WTC11 (cell line): ENCODE measurements around the gene MEX3D. TPM values are rescaled to one million over a fixed set of nuclear protein-coding genes. Genes with fewer than 3 reads are reported as not detected.
A peak's percentile ranks its signal among the peaks of the same experiment; 100 is the strongest.

Source experiments
- ATAC-seq: fragments of 200-7000 bp; cut with Tn5 transposase; 2 replicates; pipeline ENCODE4 v1.10.0; 2021; ENCODE audit warnings: mild to moderate bottlenecking, moderate library complexity
- CTCF ChIA-PET: fragments of 300-600 bp; sonication (Branson Sonifier 250); formaldehyde crosslinking; loops from one replicate; lab custom pipeline; 2021; ENCODE audit warnings: antibody characterized with exemption; lab: Charles Lee
- POLR2A ChIA-PET: fragments of 350-600 bp; sonication (Branson Sonifier 250); formaldehyde crosslinking; loops from one replicate; lab custom pipeline; 2021; ENCODE audit warnings: antibody characterized with exemption; lab: Charles Lee
- DNase-seq: peaks from one replicate; pipeline ENCODE4 v3.0.0; 2021; ENCODE audit warnings: low spot score
- H3K27ac Mint-ChIP-seq: 2 replicates; pipeline ENCODE4 v1.8.0; 2021; ENCODE audit warnings: mixed read lengths
- H3K27me3 Mint-ChIP-seq: 2 replicates; pipeline ENCODE4 v1.8.0; 2021; ENCODE audit warnings: low read depth, mild to moderate bottlenecking, moderate library complexity, mixed read lengths
- H3K36me3 Mint-ChIP-seq: 2 replicates; pipeline ENCODE4 v1.8.0; 2021; ENCODE audit warnings: mixed read lengths
- H3K4me1 Mint-ChIP-seq: 2 replicates; pipeline ENCODE4 v1.8.0; 2022; ENCODE audit warnings: mixed read lengths
- H3K4me3 Mint-ChIP-seq: 2 replicates; pipeline ENCODE4 v1.8.0; 2021; ENCODE audit warnings: mild to moderate bottlenecking, moderate library complexity, mixed read lengths
- H3K9me3 Mint-ChIP-seq: 2 replicates; pipeline ENCODE4 v1.8.0; 2021; ENCODE audit warnings: mixed read lengths
- ATF1 ChIP-seq: sonication (generic); formaldehyde crosslinking; IDR thresholded peaks from 2 replicates; pipeline ENCODE4 v1.8.1; 2023; ENCODE audit warnings: mild to moderate bottlenecking, moderate library complexity, missing genetic modification reagents
- JAZF1 ChIP-seq: fragments of 250-450 bp; sonication (Bioruptor Pico); IDR thresholded peaks from 2 replicates; pipeline ENCODE4 v1.9.0; 2021; ENCODE audit warnings: moderate library complexity, mild to moderate bottlenecking, inconsistent platforms
- JUN ChIP-seq: sonication (generic); formaldehyde crosslinking; IDR thresholded peaks from 2 replicates; pipeline ENCODE4 v1.8.0; 2023; ENCODE audit warnings: mild to moderate bottlenecking, missing genetic modification reagents
- NFE2L1 ChIP-seq: sonication (generic); formaldehyde crosslinking; IDR thresholded peaks from 2 replicates; pipeline ENCODE4 v1.8.1; 2023; ENCODE audit warnings: missing genetic modification reagents
- NFYB ChIP-seq: sonication (generic); formaldehyde crosslinking; conservative IDR thresholded peaks from 2 replicates; pipeline ENCODE4 v1.8.0; 2022; ENCODE audit warnings: low read depth, missing genetic modification reagents
- PRRX2 ChIP-seq: fragments of 250-450 bp; sonication (Bioruptor Pico); IDR thresholded peaks from 2 replicates; pipeline ENCODE4 v1.8.0; 2021; ENCODE audit warnings: mild to moderate bottlenecking
- RELA ChIP-seq: sonication (generic); formaldehyde crosslinking; IDR thresholded peaks from 2 replicates; pipeline ENCODE4 v1.8.1; 2022; ENCODE audit warnings: missing genetic modification reagents, mild to moderate bottlenecking, borderline replicate concordance
- RORB ChIP-seq: fragments of 250-450 bp; sonication (Bioruptor Pico); IDR thresholded peaks from 2 replicates; pipeline ENCODE4 v1.9.0; 2021; ENCODE audit warnings: mild to moderate bottlenecking
- SMAD4 ChIP-seq: sonication (generic); formaldehyde crosslinking; IDR thresholded peaks from 2 replicates; pipeline ENCODE4 v1.8.0; 2022; ENCODE audit warnings: mild to moderate bottlenecking, missing genetic modification reagents
- SP1 ChIP-seq: sonication (generic); formaldehyde crosslinking; conservative IDR thresholded peaks from 2 replicates; pipeline ENCODE4 v1.8.1; 2022; ENCODE audit warnings: missing genetic modification reagents
- STAT6 ChIP-seq: sonication (generic); formaldehyde crosslinking; conservative IDR thresholded peaks from 2 replicates; pipeline ENCODE4 v1.8.1; 2023; ENCODE audit warnings: mild to moderate bottlenecking, low read depth, missing genetic modification reagents, moderate library complexity
- TEAD1 ChIP-seq: sonication (generic); formaldehyde crosslinking; IDR thresholded peaks from 2 replicates; pipeline ENCODE4 v1.8.0; 2022; ENCODE audit warnings: mild to moderate bottlenecking, missing genetic modification reagents
- ZBTB21 ChIP-seq: sonication (generic); formaldehyde crosslinking; IDR thresholded peaks from 2 replicates; pipeline ENCODE4 v1.8.1; 2023; ENCODE audit warnings: mild to moderate bottlenecking, missing genetic modification reagents, borderline replicate concordance
- ZNF263 ChIP-seq: sonication (generic); formaldehyde crosslinking; IDR thresholded peaks from 2 replicates; pipeline ENCODE4 v1.8.1; 2022; ENCODE audit warnings: low read depth, mild to moderate bottlenecking, moderate library complexity, missing genetic modification reagents
- ZNF317 ChIP-seq: sonication (generic); formaldehyde crosslinking; IDR thresholded peaks from 2 replicates; pipeline ENCODE4 v1.8.1; 2023; ENCODE audit warnings: low read depth, mild to moderate bottlenecking, moderate library complexity, missing genetic modification reagents, borderline replicate concordance
- total RNA-seq: library from RNA; stranded (reverse); gene quantifications from 3 replicates; pipeline ENCODE4 v1.2.3, GENCODE V29; 2021
- TF ChIP-seq, protein P1 (sequence below): sonication (generic); formaldehyde crosslinking; IDR thresholded peaks from 2 replicates; pipeline ENCODE4 v1.8.0; 2022; ENCODE audit warnings: mild to moderate bottlenecking, missing genetic modification reagents
- TF ChIP-seq, protein P2 (sequence below): fragments of 250-450 bp; sonication (Bioruptor Pico); conservative IDR thresholded peaks from 2 replicates; pipeline ENCODE4 v1.9.0; 2021; ENCODE audit warnings: mild to moderate bottlenecking
- TF ChIP-seq, protein P3 (sequence below): fragments of 200-600 bp; IDR thresholded peaks from 2 replicates; pipeline ENCODE4 v1.8.0; 2022; ENCODE audit warnings: antibody characterized with exemption

The MEX3D gene
- total RNA-seq, 1 experiment from 2014 or later = 69.5 TPM

DNA sequence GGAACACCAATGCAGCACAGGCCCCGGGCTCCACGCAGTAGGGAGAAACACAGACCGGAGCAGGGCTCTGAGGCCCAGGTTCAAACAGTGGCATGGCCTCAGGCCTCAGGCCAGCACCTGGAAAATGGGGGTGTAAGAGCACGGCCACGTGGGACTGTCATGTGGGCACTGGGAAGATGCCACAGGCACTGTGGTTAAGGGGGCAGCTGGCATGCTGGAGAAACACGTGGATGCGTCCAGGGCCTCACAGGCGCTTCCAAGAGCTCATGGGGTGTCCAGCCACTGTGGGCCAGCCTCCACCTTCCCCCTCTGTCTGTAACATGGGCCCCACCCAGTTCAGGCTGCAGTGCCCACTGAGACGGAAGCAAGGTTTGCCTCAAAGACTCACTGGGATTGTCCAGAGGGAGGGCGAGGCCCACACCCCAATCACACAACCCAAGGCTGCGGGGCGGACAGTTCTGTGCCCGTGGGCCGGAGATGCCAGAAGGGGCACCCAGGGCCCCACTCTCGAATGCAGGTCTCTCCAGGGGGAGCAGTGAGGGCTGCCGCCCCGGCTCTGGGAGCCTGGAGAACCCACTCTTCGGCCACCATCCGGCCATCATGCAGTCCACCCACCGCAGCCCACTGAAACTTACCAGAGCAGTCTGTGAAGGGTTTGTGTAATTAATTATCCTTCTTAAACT, 30.8 kb upstream of the MEX3D start:
- H3K27me3 Mint-ChIP-seq = no peaks in the 10 kb centered on the region
- DNase-seq (no peak), ATAC-seq (no peak)
- no peak overlapping the region for H3K4me3 Mint-ChIP-seq
- peaks cover 25% of the 10 kb centered on the region for H3K36me3 Mint-ChIP-seq
- ChIA-PET POLR2A (no interaction called here), CTCF (interaction anchor here (1.6 kb wide), 1 partner anchor 53 kb away, joined by 9 read pairs; no protein-coding TSS in a partner anchor)
- no peaks in the 10 kb centered on the region for H3K9me3 Mint-ChIP-seq
- TF ChIP-seq PRRX2 (CRISPR knock-in tag) (no peak), RELA (CRISPR knock-in tag) (no peak), NFE2L1 (CRISPR knock-in tag) (no peak), ZNF263 (CRISPR knock-in tag) (no peak), JAZF1 (CRISPR knock-in tag) (no peak), ATF1 (CRISPR knock-in tag) (no peak), RORB (CRISPR knock-in tag) (no peak), ZNF317 (CRISPR knock-in tag) (no peak), ZBTB21 (CRISPR knock-in tag) (no peak)
- TF ChIP-seq, protein P1, sequence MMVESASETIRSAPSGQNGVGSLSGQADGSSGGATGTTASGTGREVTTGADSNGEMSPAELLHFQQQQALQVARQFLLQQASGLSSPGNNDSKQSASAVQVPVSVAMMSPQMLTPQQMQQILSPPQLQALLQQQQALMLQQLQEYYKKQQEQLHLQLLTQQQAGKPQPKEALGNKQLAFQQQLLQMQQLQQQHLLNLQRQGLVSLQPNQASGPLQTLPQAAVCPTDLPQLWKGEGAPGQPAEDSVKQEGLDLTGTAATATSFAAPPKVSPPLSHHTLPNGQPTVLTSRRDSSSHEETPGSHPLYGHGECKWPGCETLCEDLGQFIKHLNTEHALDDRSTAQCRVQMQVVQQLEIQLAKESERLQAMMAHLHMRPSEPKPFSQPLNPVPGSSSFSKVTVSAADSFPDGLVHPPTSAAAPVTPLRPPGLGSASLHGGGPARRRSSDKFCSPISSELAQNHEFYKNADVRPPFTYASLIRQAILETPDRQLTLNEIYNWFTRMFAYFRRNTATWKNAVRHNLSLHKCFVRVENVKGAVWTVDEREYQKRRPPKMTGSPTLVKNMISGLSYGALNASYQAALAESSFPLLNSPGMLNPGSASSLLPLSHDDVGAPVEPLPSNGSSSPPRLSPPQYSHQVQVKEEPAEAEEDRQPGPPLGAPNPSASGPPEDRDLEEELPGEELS (CRISPR knock-in tag) = no peak
- TF ChIP-seq, protein P2, sequence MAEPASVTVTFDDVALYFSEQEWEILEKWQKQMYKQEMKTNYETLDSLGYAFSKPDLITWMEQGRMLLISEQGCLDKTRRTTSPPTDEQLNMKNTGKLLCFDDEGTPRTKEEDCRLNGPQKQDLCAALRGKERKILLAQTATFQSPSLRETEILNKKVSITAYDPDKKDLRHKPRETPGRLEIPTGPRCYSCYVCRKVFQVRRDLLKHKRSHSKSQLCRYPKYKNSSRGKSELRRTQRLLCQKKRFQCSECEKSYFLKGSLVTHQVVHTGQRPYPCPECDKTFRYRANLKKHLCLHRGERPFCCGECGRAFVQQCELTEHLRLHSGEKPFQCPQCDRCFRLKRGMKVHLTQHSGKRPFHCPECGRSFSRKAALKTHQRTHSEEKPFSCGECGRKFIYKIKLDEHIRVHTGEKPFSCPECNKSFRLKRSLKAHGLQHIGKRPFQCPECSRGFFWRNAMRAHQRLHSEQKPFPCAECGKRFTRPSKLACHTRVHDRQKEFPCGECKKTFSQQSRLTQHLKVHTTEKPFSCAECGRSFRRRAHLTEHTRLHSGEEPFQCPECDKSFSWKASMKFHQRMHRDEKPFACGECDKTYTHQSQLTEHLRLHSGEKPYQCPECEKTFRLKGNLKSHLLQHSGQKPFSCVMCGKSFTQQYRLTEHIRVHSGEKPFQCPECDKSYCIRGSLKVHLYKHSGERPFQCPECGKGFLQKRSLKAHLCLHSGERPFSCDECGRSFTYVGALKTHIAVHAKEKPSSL (CRISPR knock-in tag) = no peak
- TF ChIP-seq, protein P3, sequence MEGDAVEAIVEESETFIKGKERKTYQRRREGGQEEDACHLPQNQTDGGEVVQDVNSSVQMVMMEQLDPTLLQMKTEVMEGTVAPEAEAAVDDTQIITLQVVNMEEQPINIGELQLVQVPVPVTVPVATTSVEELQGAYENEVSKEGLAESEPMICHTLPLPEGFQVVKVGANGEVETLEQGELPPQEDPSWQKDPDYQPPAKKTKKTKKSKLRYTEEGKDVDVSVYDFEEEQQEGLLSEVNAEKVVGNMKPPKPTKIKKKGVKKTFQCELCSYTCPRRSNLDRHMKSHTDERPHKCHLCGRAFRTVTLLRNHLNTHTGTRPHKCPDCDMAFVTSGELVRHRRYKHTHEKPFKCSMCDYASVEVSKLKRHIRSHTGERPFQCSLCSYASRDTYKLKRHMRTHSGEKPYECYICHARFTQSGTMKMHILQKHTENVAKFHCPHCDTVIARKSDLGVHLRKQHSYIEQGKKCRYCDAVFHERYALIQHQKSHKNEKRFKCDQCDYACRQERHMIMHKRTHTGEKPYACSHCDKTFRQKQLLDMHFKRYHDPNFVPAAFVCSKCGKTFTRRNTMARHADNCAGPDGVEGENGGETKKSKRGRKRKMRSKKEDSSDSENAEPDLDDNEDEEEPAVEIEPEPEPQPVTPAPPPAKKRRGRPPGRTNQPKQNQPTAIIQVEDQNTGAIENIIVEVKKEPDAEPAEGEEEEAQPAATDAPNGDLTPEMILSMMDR = no peak
- no peak overlapping the region for H3K27ac Mint-ChIP-seq
- no peaks in the 10 kb centered on the region; the same call in 1 of the 2 replicates for H3K4me1 Mint-ChIP-seq

GRCh38 chr19:1593501-1593772, 25.3 kb upstream of the MEX3D start:
- ChIA-PET POLR2A (interaction anchor here (0.6 to 1.8 kb wide), 4 partner anchors 13 to 565 kb away, joined by 3 to 7 read pairs (median 5); partner anchors contain the start of gene UQCR11), CTCF (interaction anchor here (0.7 to 2.7 kb wide), 8 partner anchors 8 to 233 kb away, joined by 3 to 20 read pairs (median 6); partner anchors contain the start of gene TCF3)
- DNase-seq (no peak), ATAC-seq (no peak)
- Mint-ChIP-seq H3K27me3 (no peaks in the 10 kb centered on the region), H3K4me3 (peak overlapping the region; percentile 79), H3K36me3 (peaks cover 19% of the 10 kb centered on the region), H3K4me1 (peaks cover 10% of the 10 kb centered on the region), H3K27ac (no peak overlapping the region), H3K9me3 (no peaks in the 10 kb centered on the region)
- TF ChIP-seq TEAD1 (CRISPR knock-in tag) = no peak
- no peak for TF ChIP-seq RELA (CRISPR knock-in tag)
- no peak for TF ChIP-seq SMAD4

GRCh38 chr19:1592755-1593500, 24.8 kb upstream of the MEX3D start, which contains the start of gene MBD3:
Gene MBD3, minus strand, starts transcription at chr19:1592865. Its CDS starts 234 bp downstream, at chr19:1592631.
- Mint-ChIP-seq H3K36me3 (peaks cover 14% of the 10 kb centered on the region), H3K4me1 (peaks cover 10% of the 10 kb centered on the region), H3K27ac (peak within 1 kb of the TSS; percentile 93), H3K9me3 (no peaks in the 10 kb centered on the region), H3K27me3 (no peaks in the 10 kb centered on the region), H3K4me3 (peak within 1 kb of the TSS; percentile 85)
- DNase-seq = peak; percentile 90
- peak; percentile 88 for ATAC-seq
- ChIA-PET POLR2A (interaction anchor here (0.6 to 1.8 kb wide), 4 partner anchors 13 to 565 kb away, joined by 3 to 7 read pairs (median 5); partner anchors contain the start of gene UQCR11), CTCF (interaction anchor here (0.5 to 2.7 kb wide), 10 partner anchors 9 to 234 kb away, joined by 3 to 20 read pairs (median 5); partner anchors contain the start of genes TCF3 and UQCR11)
- TF ChIP-seq NFYB (CRISPR knock-in tag) = peak; percentile 65
- TF ChIP-seq STAT6 (CRISPR knock-in tag) = no peak
- TF ChIP-seq JUN (CRISPR knock-in tag) = no peak
- 0 out of 2 replicates have a peak, but pooled peaks have one; percentile 71 for TF ChIP-seq SP1 (CRISPR knock-in tag)
